MCF 10A (cell line): ENCODE data around the gene PROM1. TPM values are rescaled to one million over a fixed set of nuclear protein-coding genes. Genes with fewer than 3 reads are reported as not detected.

Experiments used
- Bru-seq: library from RNA; stranded (reverse); fragments of 400-500 nt; gene quantifications from one replicate; lab custom pipeline; 2021; lab: Mats Ljungman, UMichigan
- BruChase-seq, 2 experiments: library from RNA; stranded (reverse); fragments of 400-500 nt; gene quantifications; one replicate each; lab custom pipeline; 2021; lab: Mats Ljungman, UMichigan
- BruUV-seq: library from RNA; stranded (reverse); fragments of 400-500 nt; replicated peaks from 2 replicates; lab custom pipeline; 2021; lab: Mats Ljungman, UMichigan
- CTCF ChIA-PET: fragments of 300-600 bp; sonication (Branson Sonifier 250); formaldehyde crosslinking; extraction: SDS; loops from one replicate; lab custom pipeline; 2021; ENCODE audit warnings: antibody characterized with exemption, inconsistent platforms; lab: Yijun Ruan, JAX
- POLR2A ChIA-PET: fragments of 300-600, 350-650 bp; sonication (Branson Sonifier 250); formaldehyde crosslinking; extraction: SDS; loops from one replicate; lab custom pipeline; 2020; ENCODE audit warnings: antibody characterized with exemption, inconsistent platforms; lab: Yijun Ruan, JAX
- DNase-seq: peaks from one replicate; pipeline ENCODE4 v3.0.0-alpha.2; 2018; ENCODE audit not compliant: unreplicated experiment
- H3K27ac Mint-ChIP-seq: one replicate; pipeline ENCODE4 v1.8.0; 2022; ENCODE audit warnings: mild to moderate bottlenecking, low read depth, mixed read lengths; ENCODE audit not compliant: unreplicated experiment
- H3K27me3 Mint-ChIP-seq: one replicate; pipeline ENCODE4 v1.8.0; 2022; ENCODE audit warnings: mixed read lengths; ENCODE audit not compliant: insufficient read depth, unreplicated experiment
- H3K36me3 Mint-ChIP-seq: one replicate; pipeline ENCODE4 v1.8.0; 2022; ENCODE audit warnings: mild to moderate bottlenecking, moderate library complexity, mixed read lengths; ENCODE audit not compliant: insufficient read depth, unreplicated experiment
- H3K4me1 Mint-ChIP-seq: one replicate; pipeline ENCODE4 v1.8.0; 2022; ENCODE audit warnings: mixed read lengths; ENCODE audit not compliant: insufficient read depth, unreplicated experiment
- H3K4me3 Mint-ChIP-seq: one replicate; pipeline ENCODE4 v1.8.0; 2022; ENCODE audit warnings: mild to moderate bottlenecking, moderate library complexity, mixed read lengths; ENCODE audit not compliant: unreplicated experiment
- H3K9me3 Mint-ChIP-seq: one replicate; pipeline ENCODE4 v1.8.0; 2022; ENCODE audit warnings: mixed read lengths; ENCODE audit not compliant: unreplicated experiment
- intact Hi-C: fragments of 100-400 bp; cut with micrococcal nuclease; formaldehyde crosslinking; loops from 2 replicates; pipeline ENCODE4 v1.14.1; 2022
- long read RNA-seq: library from polyadenylated mRNA; stranded (forward); transcript quantifications from one replicate; pipeline ENCODE4 v2.0.0, GENCODE V29; 2022
- total RNA-seq: library from RNA; stranded (reverse); gene quantifications from 2 replicates; pipeline ENCODE4 v1.2.3, GENCODE V29; 2022
- TF ChIP-seq, protein P1 (sequence below): fragments of 200-600 bp; IDR thresholded peaks from one replicate; pipeline ENCODE4 v1.8.0; 2022; ENCODE audit warnings: antibody characterized with exemption, mild to moderate bottlenecking; ENCODE audit not compliant: unreplicated experiment

Gene PROM1, protein sequence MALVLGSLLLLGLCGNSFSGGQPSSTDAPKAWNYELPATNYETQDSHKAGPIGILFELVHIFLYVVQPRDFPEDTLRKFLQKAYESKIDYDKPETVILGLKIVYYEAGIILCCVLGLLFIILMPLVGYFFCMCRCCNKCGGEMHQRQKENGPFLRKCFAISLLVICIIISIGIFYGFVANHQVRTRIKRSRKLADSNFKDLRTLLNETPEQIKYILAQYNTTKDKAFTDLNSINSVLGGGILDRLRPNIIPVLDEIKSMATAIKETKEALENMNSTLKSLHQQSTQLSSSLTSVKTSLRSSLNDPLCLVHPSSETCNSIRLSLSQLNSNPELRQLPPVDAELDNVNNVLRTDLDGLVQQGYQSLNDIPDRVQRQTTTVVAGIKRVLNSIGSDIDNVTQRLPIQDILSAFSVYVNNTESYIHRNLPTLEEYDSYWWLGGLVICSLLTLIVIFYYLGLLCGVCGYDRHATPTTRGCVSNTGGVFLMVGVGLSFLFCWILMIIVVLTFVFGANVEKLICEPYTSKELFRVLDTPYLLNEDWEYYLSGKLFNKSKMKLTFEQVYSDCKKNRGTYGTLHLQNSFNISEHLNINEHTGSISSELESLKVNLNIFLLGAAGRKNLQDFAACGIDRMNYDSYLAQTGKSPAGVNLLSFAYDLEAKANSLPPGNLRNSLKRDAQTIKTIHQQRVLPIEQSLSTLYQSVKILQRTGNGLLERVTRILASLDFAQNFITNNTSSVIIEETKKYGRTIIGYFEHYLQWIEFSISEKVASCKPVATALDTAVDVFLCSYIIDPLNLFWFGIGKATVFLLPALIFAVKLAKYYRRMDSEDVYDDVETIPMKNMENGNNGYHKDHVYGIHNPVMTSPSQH
- not detected in 2 replicates for total RNA-seq
- Bru-seq, nascent RNA: percentile 5 among the genes with signal in this experiment
- percentile 3 among the genes with signal in this experiment for BruChase-seq, experiment 1, labeled RNA remaining after a 6-hour chase
- BruChase-seq, experiment 2, labeled RNA remaining after a 2-hour chase: percentile 4 among the genes with signal in this experiment
- long read RNA-seq: 0 reads

DNA sequence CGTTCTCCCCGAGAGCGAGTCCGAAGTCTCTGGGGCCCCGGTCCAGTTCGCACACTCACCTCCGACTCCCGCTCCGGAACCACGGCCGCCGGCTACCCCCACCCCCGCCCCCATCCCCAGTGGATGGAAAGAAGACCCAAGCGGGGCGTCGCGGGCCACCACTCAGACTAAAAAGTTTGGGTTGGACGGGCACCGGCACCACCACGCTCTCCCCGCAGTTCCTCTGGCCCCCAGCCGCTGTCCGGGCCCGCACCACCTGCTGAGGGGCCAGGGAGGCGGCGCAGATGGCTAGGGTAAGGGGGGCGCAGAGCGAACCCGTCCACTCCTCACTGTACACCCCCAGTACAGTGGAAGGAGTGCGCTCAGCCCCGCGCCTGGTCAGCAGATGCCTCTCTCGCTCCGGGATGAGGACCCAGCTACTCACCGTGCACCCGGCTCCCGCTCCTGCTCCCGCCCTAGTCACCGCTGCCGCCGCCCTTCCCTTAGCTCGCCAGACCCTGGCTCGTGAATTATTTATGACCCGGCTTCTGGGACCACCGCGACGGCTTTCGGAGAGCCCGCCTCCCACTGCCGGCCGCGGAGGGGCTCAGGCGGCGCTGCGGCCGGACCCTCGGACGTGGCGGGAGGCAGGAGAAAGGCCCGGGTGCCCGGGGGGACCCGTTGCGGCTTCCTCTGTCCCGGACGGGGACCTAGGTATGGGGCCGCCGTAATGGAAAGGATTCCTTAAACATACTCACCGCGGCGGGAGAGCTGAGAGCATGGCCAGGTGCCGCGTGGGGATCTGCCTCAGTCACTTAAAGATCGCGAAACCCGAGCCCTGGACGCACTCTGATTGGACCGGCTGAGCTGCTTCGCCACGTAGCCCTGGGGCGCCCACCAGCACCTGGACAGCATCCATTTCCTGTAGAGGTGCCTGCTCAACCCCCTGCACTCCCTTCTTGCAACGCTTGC lies at the start of gene PROM1:
TSS of gene PROM1 (minus strand) at position 783 of the 951 bp plus-strand sequence. CDS start 8,117 bp downstream, outside the sequence.
- ChIA-PET CTCF (no interaction called here), POLR2A (interaction anchor here (0.5 kb wide), 1 partner anchor 9 kb away, joined by 3 read pairs; no protein-coding TSS in a partner anchor)
- intact Hi-C loops: no loop called here
- TF ChIP-seq, protein P1, sequence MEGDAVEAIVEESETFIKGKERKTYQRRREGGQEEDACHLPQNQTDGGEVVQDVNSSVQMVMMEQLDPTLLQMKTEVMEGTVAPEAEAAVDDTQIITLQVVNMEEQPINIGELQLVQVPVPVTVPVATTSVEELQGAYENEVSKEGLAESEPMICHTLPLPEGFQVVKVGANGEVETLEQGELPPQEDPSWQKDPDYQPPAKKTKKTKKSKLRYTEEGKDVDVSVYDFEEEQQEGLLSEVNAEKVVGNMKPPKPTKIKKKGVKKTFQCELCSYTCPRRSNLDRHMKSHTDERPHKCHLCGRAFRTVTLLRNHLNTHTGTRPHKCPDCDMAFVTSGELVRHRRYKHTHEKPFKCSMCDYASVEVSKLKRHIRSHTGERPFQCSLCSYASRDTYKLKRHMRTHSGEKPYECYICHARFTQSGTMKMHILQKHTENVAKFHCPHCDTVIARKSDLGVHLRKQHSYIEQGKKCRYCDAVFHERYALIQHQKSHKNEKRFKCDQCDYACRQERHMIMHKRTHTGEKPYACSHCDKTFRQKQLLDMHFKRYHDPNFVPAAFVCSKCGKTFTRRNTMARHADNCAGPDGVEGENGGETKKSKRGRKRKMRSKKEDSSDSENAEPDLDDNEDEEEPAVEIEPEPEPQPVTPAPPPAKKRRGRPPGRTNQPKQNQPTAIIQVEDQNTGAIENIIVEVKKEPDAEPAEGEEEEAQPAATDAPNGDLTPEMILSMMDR: no peak
- Mint-ChIP-seq H3K36me3 (no peaks in the 10 kb centered on the region), H3K4me3 (peak within 1 kb of the TSS; percentile 64), H3K27me3 (peaks cover 79% of the 10 kb centered on the region), H3K4me1 (peaks cover 10% of the 10 kb centered on the region), H3K27ac (no peak within 1 kb of the TSS), H3K9me3 (no peaks in the 10 kb centered on the region)
- DNase-seq: no peak
- BruUV-seq: no TSS peak

DNA sequence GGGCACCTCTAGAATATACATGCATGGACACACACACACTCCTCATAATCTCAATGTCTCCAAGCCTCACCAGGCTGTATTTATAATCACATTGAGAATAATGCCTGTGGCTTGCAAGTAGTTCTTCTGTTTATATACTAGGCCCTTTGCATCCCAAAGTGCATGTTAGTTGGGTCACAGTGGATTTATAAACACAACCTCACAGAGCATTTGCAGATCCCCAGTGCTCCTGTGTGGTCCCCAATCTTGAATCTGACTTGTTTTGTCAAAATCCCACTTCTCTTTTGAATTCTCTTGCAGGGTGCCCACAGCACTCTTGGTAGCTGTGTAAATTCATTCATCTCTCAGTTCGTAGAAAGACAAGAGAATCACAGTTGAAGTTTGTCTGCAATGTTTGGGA lies 49.6 kb upstream of the PROM1 start:
- Mint-ChIP-seq H3K4me1 (no peaks in the 10 kb centered on the region), H3K9me3 (peaks cover 5% of the 10 kb centered on the region), H3K36me3 (no peaks in the 10 kb centered on the region), H3K4me3 (no peak overlapping the region), H3K27ac (no peak overlapping the region), H3K27me3 (no peaks in the 10 kb centered on the region)
- no peak for DNase-seq
- TF ChIP-seq, protein P1: no peak
- no TSS peak for BruUV-seq
- ChIA-PET POLR2A (no interaction called here), CTCF (no interaction called here)
- intact Hi-C loops: no loop called here

DNA sequence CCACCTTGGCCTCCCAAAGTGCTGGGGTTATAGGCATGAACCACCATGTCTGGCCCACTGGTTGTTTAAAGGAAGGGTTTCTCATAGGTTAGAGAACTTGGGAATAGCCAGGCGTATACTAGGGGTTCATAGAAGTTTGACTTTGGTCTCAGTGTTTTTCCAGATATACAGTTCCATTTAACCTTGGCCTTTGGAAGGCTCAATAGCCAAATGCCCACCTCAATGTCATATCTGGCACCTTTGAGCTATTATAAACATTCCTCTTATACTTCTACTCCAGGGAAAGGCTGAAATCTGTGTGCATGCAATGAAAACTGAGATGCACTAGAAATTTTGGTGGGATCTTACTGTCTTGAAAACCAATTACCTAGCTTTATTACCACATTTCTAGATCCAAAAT lies 47.5 kb upstream of the PROM1 start:
- Mint-ChIP-seq H3K36me3 (no peaks in the 10 kb centered on the region), H3K27ac (no peak overlapping the region), H3K4me1 (no peaks in the 10 kb centered on the region), H3K4me3 (no peak overlapping the region), H3K27me3 (no peaks in the 10 kb centered on the region), H3K9me3 (peaks cover 5% of the 10 kb centered on the region)
- ChIA-PET CTCF (interaction anchor here (0.6 to 0.7 kb wide), 2 partner anchors 68 to 402 kb away, joined by 3 to 4 read pairs; no protein-coding TSS in a partner anchor), POLR2A (interaction anchor here (0.7 kb wide), 1 partner anchor 779 kb away, joined by 3 read pairs; no protein-coding TSS in a partner anchor)
- TF ChIP-seq, protein P1: no peak
- intact Hi-C loops: no loop called here
- no peak for DNase-seq
- no TSS peak for BruUV-seq
